ENCODE data around the gene ABTB2.

- TF ChIP-seq CTCF (IDR thresholded peaks at IDR 0.05) (no peak), POLR2A (IDR thresholded peaks at IDR 0.05) (no peak), POLR2AphosphoS5 (IDR thresholded peaks at IDR 0.05) (no peak)
Measured at GRCh38 chr11:34191578-34191977, 166.2 kb downstream of the ABTB2 start.
